NT2/D1 (cell line): ENCODE measurements around the gene DIAPH3.

Experiments used
- DNase-seq: peaks from one replicate; pipeline ENCODE4 v3.0.0-alpha.2; 2011; ENCODE audit warnings: low read depth, low spot score
- H3K27me3 ChIP-seq: 2 replicates; pipeline ENCODE4 v1.6.0; 2011; ENCODE audit warnings: mild to moderate bottlenecking; ENCODE audit not compliant: insufficient read length, insufficient read depth
- H3K36me3 ChIP-seq: 2 replicates; pipeline ENCODE4 v1.6.1; 2011; ENCODE audit warnings: mild to moderate bottlenecking, low read length, mixed read lengths; ENCODE audit not compliant: insufficient read depth, insufficient read length
- H3K4me1 ChIP-seq: 2 replicates; pipeline ENCODE4 v1.5.1; 2011; ENCODE audit not compliant: insufficient read depth, insufficient read length
- H3K4me3 ChIP-seq: 2 replicates; pipeline ENCODE4 v1.5.1; 2011; ENCODE audit warnings: low read depth; ENCODE audit not compliant: insufficient read length
- H3K9ac ChIP-seq: 2 replicates; pipeline ENCODE4 v1.6.0; 2011; ENCODE audit warnings: low read depth; ENCODE audit not compliant: insufficient read length
- H3K9me3 ChIP-seq: 2 replicates; pipeline ENCODE4 v1.5.1; 2011; ENCODE audit warnings: mild to moderate bottlenecking, low read length; ENCODE audit not compliant: insufficient read depth
- SUZ12 ChIP-seq: IDR thresholded peaks from 2 replicates; pipeline ENCODE4 v1.6.1; 2011; ENCODE audit not compliant: insufficient read length, insufficient read depth; ENCODE audit errors: extremely low read depth
- YY1 ChIP-seq: IDR thresholded peaks from 2 replicates; pipeline ENCODE4 v1.6.1; 2011; ENCODE audit not compliant: insufficient read length, insufficient read depth
- ZNF274 ChIP-seq: IDR thresholded peaks from 2 replicates; pipeline ENCODE4 v1.6.1; 2011; ENCODE audit warnings: mild to moderate bottlenecking, low read depth, low read length

Gene DIAPH3

GRCh38 chr13:59738921-59739320 lies 424.8 kb downstream of the DIAPH3 start:
- Histone ChIP-seq H3K36me3 (no peaks in the 10 kb centered on the region), H3K9ac (no peak overlapping the region), H3K9me3 (no peaks in the 10 kb centered on the region), H3K4me1 (no peaks in the 10 kb centered on the region), H3K4me3 (no peak overlapping the region), H3K27me3 (no peaks in the 10 kb centered on the region)
- TF ChIP-seq SUZ12: no peak
- no peak for TF ChIP-seq YY1
- TF ChIP-seq ZNF274: no peak
- no peak for DNase-seq

GRCh38 chr13:59734393-59734792 lies 429.3 kb downstream of the DIAPH3 start:
- TF ChIP-seq SUZ12: no peak
- no peak for DNase-seq
- H3K4me3 ChIP-seq: no peak overlapping the region
- no peaks in the 10 kb centered on the region for H3K27me3 ChIP-seq
- H3K36me3 ChIP-seq: no peaks in the 10 kb centered on the region
- no peaks in the 10 kb centered on the region for H3K4me1 ChIP-seq
- H3K9ac ChIP-seq: no peak overlapping the region
- no peaks in the 10 kb centered on the region for H3K9me3 ChIP-seq

GRCh38 chr13:59733744-59734143 lies 430.0 kb downstream of the DIAPH3 start:
- Histone ChIP-seq H3K27me3 (no peaks in the 10 kb centered on the region), H3K9me3 (no peaks in the 10 kb centered on the region), H3K9ac (no peak overlapping the region), H3K4me3 (no peak overlapping the region), H3K36me3 (no peaks in the 10 kb centered on the region), H3K4me1 (no peaks in the 10 kb centered on the region)
- DNase-seq: no peak
- no peak for TF ChIP-seq ZNF274
- TF ChIP-seq SUZ12: no peak
- no peak for TF ChIP-seq YY1

GRCh38 chr13:59730026-59730425 lies 433.7 kb downstream of the DIAPH3 start:
- H3K9me3 ChIP-seq: no peaks in the 10 kb centered on the region
- no peak for DNase-seq
- no peaks in the 10 kb centered on the region for H3K4me1 ChIP-seq
- TF ChIP-seq YY1 (no peak), SUZ12 (no peak), ZNF274 (no peak)
- no peak overlapping the region for H3K4me3 ChIP-seq
- H3K27me3 ChIP-seq: no peaks in the 10 kb centered on the region
- no peak overlapping the region for H3K9ac ChIP-seq
- H3K36me3 ChIP-seq: no peaks in the 10 kb centered on the region

GRCh38 chr13:59728896-59729545 lies 434.7 kb downstream of the DIAPH3 start:
- H3K9ac ChIP-seq: no peak overlapping the region
- no peak overlapping the region for H3K4me3 ChIP-seq
- H3K27me3 ChIP-seq: no peaks in the 10 kb centered on the region
- no peaks in the 10 kb centered on the region for H3K4me1 ChIP-seq
- TF ChIP-seq SUZ12 (no peak), ZNF274 (no peak), YY1 (no peak)
- no peak for DNase-seq
- H3K36me3 ChIP-seq: no peaks in the 10 kb centered on the region
- H3K9me3 ChIP-seq: no peaks in the 10 kb centered on the region

GRCh38 chr13:59721926-59722910 lies 441.5 kb downstream of the DIAPH3 start:
- Histone ChIP-seq H3K4me3 (no peak overlapping the region), H3K36me3 (no peaks in the 10 kb centered on the region), H3K27me3 (no peaks in the 10 kb centered on the region), H3K9ac (no peak overlapping the region), H3K4me1 (no peaks in the 10 kb centered on the region), H3K9me3 (no peaks in the 10 kb centered on the region)
- TF ChIP-seq YY1 (no peak), ZNF274 (no peak), SUZ12 (no peak)
- DNase-seq: no peak

GRCh38 chr13:59715611-59716010 lies 448.1 kb downstream of the DIAPH3 start:
- DNase-seq: no peak
- Histone ChIP-seq H3K9me3 (no peaks in the 10 kb centered on the region), H3K27me3 (no peaks in the 10 kb centered on the region), H3K4me1 (no peaks in the 10 kb centered on the region), H3K4me3 (no peak overlapping the region), H3K9ac (no peak overlapping the region), H3K36me3 (no peaks in the 10 kb centered on the region)
- TF ChIP-seq ZNF274 (no peak), YY1 (no peak), SUZ12 (no peak)
